Calu3 (cell line): ENCODE measurements around the gene MINK1. TPM values are rescaled to one million over a fixed set of nuclear protein-coding genes. Genes with fewer than 3 reads are reported as not detected.

Experiments used
- BruUV-seq: library from RNA; stranded (reverse); fragments of 400-500 nt; replicated peaks from 2 replicates; lab custom pipeline; 2021; lab: Mats Ljungman, UMichigan
- CTCF ChIA-PET: fragments of 300-600 bp; sonication (Branson Sonifier 250); formaldehyde crosslinking; loops from one replicate; lab custom pipeline; 2022; ENCODE audit warnings: antibody characterized with exemption; lab: Charles Lee
- DNase-seq: peaks from one replicate; pipeline ENCODE4 v3.0.0; 2022
- H3K27ac Mint-ChIP-seq: one replicate; pipeline ENCODE4 v1.8.0; 2022; ENCODE audit warnings: mixed read lengths; ENCODE audit not compliant: unreplicated experiment
- H3K27me3 Mint-ChIP-seq: one replicate; pipeline ENCODE4 v1.8.0; 2022; ENCODE audit warnings: mixed read lengths; ENCODE audit not compliant: unreplicated experiment
- H3K36me3 Mint-ChIP-seq: one replicate; pipeline ENCODE4 v1.8.0; 2022; ENCODE audit warnings: mild to moderate bottlenecking, moderate library complexity, mixed read lengths; ENCODE audit not compliant: insufficient read depth, unreplicated experiment
- H3K4me1 Mint-ChIP-seq: one replicate; pipeline ENCODE4 v1.8.0; 2022; ENCODE audit warnings: mild to moderate bottlenecking, low read depth, mixed read lengths; ENCODE audit not compliant: unreplicated experiment
- H3K4me3 Mint-ChIP-seq: one replicate; pipeline ENCODE4 v1.8.0; 2022; ENCODE audit warnings: mild to moderate bottlenecking, low read depth, moderate library complexity, mixed read lengths; ENCODE audit not compliant: unreplicated experiment
- H3K9me3 Mint-ChIP-seq: one replicate; pipeline ENCODE4 v1.8.0; 2022; ENCODE audit warnings: low read depth, mixed read lengths; ENCODE audit not compliant: unreplicated experiment
- intact Hi-C: fragments of 100-400 bp; cut with micrococcal nuclease; formaldehyde crosslinking; loops from one replicate; pipeline ENCODE4 v1.10.0; 2022; ENCODE audit not compliant: unreplicated experiment
- total RNA-seq: library from RNA; stranded (reverse); gene quantifications from 2 replicates; pipeline ENCODE4 v1.2.3, GENCODE V29; 2022
- TF ChIP-seq, protein P1 (sequence below): fragments of 200-600 bp; IDR thresholded peaks from one replicate; pipeline ENCODE4 v1.8.0; 2022; ENCODE audit warnings: antibody characterized with exemption; ENCODE audit not compliant: unreplicated experiment

Gene MINK1
- total RNA-seq, 1 experiment from 2014 or later: 86.8 TPM

DNA sequence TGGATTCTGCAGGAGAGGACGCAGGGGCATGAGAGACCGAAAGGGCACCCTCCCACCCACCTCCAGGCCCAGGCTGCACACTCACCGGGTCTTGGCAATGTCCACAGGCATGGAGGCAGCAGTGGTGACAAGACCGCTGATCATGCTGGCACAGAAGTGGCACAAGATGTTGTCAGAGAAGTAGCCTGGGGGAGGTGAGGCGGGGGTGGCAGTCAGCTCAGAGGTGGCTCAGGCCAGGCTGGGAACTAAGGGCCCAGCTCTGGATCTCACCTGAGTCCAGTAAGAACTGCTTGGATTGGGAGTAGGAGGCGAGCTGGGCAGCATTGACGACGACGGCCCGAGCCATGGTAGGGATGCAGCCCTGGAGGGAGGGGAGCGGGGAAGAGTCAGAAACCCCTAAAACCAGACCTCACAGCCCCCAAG, 104.9 kb downstream of the MINK1 start:
- Mint-ChIP-seq H3K27ac (no peak overlapping the region), H3K4me1 (peaks cover 27% of the 10 kb centered on the region), H3K9me3 (no peaks in the 10 kb centered on the region), H3K36me3 (peaks cover 56% of the 10 kb centered on the region), H3K4me3 (peak overlapping the region; percentile 91), H3K27me3 (no peaks in the 10 kb centered on the region)
- intact Hi-C loops: no loop called here
- no peak for DNase-seq
- CTCF ChIA-PET: no interaction called here
- TF ChIP-seq, protein P1, sequence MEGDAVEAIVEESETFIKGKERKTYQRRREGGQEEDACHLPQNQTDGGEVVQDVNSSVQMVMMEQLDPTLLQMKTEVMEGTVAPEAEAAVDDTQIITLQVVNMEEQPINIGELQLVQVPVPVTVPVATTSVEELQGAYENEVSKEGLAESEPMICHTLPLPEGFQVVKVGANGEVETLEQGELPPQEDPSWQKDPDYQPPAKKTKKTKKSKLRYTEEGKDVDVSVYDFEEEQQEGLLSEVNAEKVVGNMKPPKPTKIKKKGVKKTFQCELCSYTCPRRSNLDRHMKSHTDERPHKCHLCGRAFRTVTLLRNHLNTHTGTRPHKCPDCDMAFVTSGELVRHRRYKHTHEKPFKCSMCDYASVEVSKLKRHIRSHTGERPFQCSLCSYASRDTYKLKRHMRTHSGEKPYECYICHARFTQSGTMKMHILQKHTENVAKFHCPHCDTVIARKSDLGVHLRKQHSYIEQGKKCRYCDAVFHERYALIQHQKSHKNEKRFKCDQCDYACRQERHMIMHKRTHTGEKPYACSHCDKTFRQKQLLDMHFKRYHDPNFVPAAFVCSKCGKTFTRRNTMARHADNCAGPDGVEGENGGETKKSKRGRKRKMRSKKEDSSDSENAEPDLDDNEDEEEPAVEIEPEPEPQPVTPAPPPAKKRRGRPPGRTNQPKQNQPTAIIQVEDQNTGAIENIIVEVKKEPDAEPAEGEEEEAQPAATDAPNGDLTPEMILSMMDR: no peak
- no TSS peak for BruUV-seq

DNA sequence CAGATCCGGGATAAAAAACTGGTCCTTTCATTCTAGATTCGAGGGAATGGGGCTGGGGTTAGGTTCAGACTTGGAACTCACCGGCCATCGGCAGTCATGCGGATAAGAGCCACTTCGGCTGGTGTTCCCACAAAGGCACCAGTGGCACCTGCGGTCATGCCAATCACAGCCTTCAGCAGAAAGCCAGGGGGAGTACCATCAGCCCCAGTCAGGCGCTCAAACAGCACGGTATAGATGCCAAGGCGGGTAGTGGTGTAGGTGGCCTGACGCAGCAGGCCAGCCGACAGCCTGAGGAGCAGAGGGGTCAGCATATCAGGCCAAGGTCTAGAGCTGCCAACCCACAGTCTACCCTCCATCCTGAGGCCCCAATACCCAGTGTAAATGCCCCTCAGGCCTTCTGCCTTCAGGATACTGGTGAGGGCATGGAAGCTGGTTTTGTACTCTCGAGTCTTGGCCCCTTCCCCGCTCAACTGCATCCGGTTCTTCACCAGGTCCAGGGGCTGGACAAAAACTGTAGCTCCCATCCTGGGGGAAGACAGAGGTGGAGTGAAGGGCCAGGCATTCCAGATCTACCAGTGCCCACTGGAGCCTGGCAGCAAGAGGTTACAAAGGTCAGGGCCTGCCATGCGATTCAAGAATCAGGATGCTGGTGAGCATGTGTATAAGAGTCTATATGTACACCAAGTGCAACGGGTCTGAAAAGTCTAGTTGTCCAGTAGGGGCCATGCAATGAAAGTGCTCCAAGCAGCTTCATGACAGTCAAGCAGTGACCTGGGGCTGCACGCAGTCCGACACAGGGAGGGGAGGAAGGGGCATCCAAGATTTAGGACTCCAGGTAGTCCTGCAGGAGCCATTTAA, 105.8 kb downstream of the MINK1 start:
- peaks cover 24% of the 10 kb centered on the region for H3K4me1 Mint-ChIP-seq
- H3K36me3 Mint-ChIP-seq: peaks cover 55% of the 10 kb centered on the region
- H3K27me3 Mint-ChIP-seq: no peaks in the 10 kb centered on the region
- CTCF ChIA-PET: interaction anchor here (1.6 kb wide), 2 partner anchors 28 to 30 kb away, joined by 7 to 10 read pairs; partner anchors contain the start of gene SPAG7
- H3K4me3 Mint-ChIP-seq: peak overlapping the region; percentile 91
- TF ChIP-seq, protein P1: no peak
- no peaks in the 10 kb centered on the region for H3K9me3 Mint-ChIP-seq
- no peak overlapping the region for H3K27ac Mint-ChIP-seq
- intact Hi-C loops: no loop called here
- no peak for DNase-seq
- TSS peak; percentile 9 for BruUV-seq

DNA sequence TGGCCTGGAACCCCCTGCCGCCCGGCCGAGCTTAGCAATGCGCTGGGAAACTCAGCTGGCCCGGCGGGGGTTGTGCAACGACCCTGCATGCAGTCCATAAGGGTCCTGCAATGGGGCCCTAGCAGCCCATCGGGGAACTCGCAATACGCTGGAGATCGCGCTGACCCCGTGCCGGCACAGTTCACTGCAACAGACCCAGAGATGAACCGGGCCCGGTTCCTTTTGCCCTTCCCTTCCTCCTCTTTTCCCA, 106.3 kb downstream of the MINK1 start:
- H3K27me3 Mint-ChIP-seq: no peaks in the 10 kb centered on the region
- peak; percentile 3 for DNase-seq
- BruUV-seq: no TSS peak
- H3K4me1 Mint-ChIP-seq: peaks cover 19% of the 10 kb centered on the region
- H3K36me3 Mint-ChIP-seq: peaks cover 53% of the 10 kb centered on the region
- H3K27ac Mint-ChIP-seq: no peak overlapping the region
- H3K9me3 Mint-ChIP-seq: no peaks in the 10 kb centered on the region
- peak overlapping the region; percentile 91 for H3K4me3 Mint-ChIP-seq
- CTCF ChIA-PET: interaction anchor here (1.6 kb wide), 2 partner anchors 28 to 30 kb away, joined by 7 to 10 read pairs; partner anchors contain the start of gene SPAG7
- intact Hi-C loops: no loop called here
- TF ChIP-seq, protein P1: no peak

DNA sequence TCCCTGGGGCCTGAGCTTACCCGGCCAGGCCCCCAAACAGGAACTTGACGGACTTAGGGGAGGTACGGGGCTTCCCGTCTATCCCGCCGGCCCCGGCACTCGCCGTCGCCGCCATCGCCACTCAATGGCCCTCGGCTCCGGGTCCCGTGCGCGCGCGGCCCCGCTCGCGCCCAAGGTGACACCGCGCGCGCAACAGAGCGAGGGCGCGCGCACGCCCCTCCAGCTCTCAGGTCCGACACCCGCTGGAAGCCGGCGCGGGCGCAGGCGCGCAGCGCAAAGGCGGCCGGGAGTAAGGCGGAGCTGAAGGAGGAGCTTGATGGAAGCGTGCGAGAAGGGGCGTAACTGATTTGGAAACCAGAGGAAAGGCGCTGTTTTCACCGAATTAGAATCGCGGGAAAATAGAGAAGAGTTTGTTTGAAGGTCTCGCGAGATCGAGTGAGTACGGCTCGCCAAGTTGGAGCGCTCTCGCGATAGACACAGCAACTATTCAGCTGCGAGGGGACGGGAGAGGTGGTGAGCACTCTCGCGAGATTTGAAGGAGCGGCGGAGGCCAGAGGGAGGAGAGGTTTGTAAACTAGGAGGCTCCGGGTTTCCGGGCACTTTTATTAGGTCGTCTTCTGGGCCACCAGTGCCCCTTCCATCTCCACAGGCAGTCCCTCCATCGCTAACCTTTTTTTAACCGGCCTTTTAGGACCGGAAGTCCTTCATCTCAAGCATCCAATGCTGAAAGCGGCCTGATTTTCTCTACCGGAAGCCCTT, 106.8 kb downstream of the MINK1 start, which contains the start of the genes RNF167 and SLC25A11:
Gene RNF167 (plus strand): TSS at position 473 of the 759 bp plus-strand sequence. CDS start 642 bp downstream, outside the sequence.
Gene SLC25A11 (minus strand): TSS at position 251 of the 759 bp plus-strand sequence. CDS start 136 bp downstream, at position 115.
- BruUV-seq: no TSS peak
- peaks cover 57% of the 10 kb centered on the region for H3K36me3 Mint-ChIP-seq
- peak; percentile 91 for DNase-seq
- intact Hi-C loops: no loop called here
- TF ChIP-seq, protein P1: no peak
- CTCF ChIA-PET: interaction anchor here (1.6 kb wide), 2 partner anchors 27 to 31 kb away, joined by 7 to 10 read pairs; partner anchors contain the start of gene SPAG7
- no peaks in the 10 kb centered on the region for H3K27me3 Mint-ChIP-seq
- H3K9me3 Mint-ChIP-seq: no peaks in the 10 kb centered on the region
- peak within 1 kb of the TSS; percentile 98 for H3K27ac Mint-ChIP-seq
- H3K4me3 Mint-ChIP-seq: peak within 1 kb of the TSS; percentile 91
- peaks cover 22% of the 10 kb centered on the region for H3K4me1 Mint-ChIP-seq
